Activated T-cell treated with anti-CD3 and anti-CD28 coated beads, Interleukin-2, amount 50 U/mL, for 4 hours (primary cell): ENCODE measurements around the gene CYREN. TPM values are rescaled to one million over a fixed set of nuclear protein-coding genes. Genes with fewer than 3 reads are reported as not detected.
"Not testable (repeated sequence)": the region's sequence is repeated elsewhere in the genome, so short reads cannot be mapped to it uniquely, and the experiment has no call there.

ENCODE experiments used
- ATAC-seq, 2 donors: fragments of 200-7000 bp; cut with Tn5 transposase; one replicate each; pipeline ENCODE4 v1.10.0; 2021
- DNase-seq: peaks from one replicate; pipeline ENCODE4 v3.0.0-alpha.2; 2020
- H3K27me3 Mint-ChIP-seq: one replicate; pipeline ENCODE4 v1.8.0; 2021; ENCODE audit warnings: low read depth, mixed read lengths
- H3K36me3 Mint-ChIP-seq: one replicate; pipeline ENCODE4 v1.8.0; 2022; ENCODE audit warnings: mixed read lengths; ENCODE audit not compliant: insufficient read depth
- H3K4me1 Mint-ChIP-seq: one replicate; pipeline ENCODE4 v1.8.0; 2021; ENCODE audit warnings: low read depth, mixed read lengths
- H3K4me3 Mint-ChIP-seq: one replicate; pipeline ENCODE4 v1.8.0; 2021; ENCODE audit warnings: mild to moderate bottlenecking, moderate library complexity, mixed read lengths
- H3K9me3 Mint-ChIP-seq: one replicate; pipeline ENCODE4 v1.8.0; 2021; ENCODE audit warnings: mixed read lengths
- total RNA-seq, 3 donors: library from RNA; stranded (reverse); gene quantifications; one replicate each; pipeline ENCODE4 v1.2.1, GENCODE V29; 2021

The CYREN gene
- total RNA-seq, 3 donors from 2014 or later = 58.7 to 59.4 (median 59.3) TPM

DNA sequence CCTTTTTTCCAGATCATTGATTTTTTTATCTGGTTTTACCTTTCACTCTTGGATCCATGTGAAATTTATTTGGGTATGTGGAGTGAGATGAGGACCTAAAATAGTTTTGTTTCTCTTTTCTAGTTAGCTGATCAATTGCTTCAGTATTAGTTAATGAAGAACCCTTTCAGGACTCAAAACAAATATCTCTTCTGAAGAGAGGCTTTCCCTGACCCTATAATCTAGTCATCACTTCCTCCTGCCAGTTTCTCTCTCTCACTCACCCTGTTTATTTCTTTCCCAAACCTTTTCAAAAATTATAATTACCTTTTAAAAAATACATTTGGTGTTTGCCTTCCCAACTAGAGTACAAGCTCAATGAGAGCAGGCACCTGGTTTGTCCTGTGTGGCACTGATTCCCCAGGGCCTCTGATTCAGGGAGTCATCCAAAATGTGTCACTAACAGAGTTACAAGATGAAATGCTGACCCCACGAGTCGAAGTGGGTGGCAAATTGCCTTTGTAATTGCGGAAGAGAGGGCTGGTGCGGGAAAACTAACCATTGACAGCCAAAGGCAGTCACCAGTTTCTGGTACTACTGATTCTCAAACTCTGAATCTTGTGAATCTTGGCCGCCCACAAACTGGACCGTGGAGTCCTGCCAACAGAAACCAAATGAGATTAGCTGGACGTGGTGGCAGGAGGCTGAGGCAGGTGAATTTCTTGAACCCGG is 20.3 kb downstream of the CYREN start:
- Mint-ChIP-seq H3K9me3 (peaks cover 22% of the 10 kb centered on the region), H3K36me3 (peaks cover 37% of the 10 kb centered on the region), H3K4me1 (peaks cover 87% of the 10 kb centered on the region), H3K27me3 (no peaks in the 10 kb centered on the region), H3K4me3 (peak overlapping the region; percentile 91)
- ATAC-seq (no peak), DNase-seq (no peak)

DNA sequence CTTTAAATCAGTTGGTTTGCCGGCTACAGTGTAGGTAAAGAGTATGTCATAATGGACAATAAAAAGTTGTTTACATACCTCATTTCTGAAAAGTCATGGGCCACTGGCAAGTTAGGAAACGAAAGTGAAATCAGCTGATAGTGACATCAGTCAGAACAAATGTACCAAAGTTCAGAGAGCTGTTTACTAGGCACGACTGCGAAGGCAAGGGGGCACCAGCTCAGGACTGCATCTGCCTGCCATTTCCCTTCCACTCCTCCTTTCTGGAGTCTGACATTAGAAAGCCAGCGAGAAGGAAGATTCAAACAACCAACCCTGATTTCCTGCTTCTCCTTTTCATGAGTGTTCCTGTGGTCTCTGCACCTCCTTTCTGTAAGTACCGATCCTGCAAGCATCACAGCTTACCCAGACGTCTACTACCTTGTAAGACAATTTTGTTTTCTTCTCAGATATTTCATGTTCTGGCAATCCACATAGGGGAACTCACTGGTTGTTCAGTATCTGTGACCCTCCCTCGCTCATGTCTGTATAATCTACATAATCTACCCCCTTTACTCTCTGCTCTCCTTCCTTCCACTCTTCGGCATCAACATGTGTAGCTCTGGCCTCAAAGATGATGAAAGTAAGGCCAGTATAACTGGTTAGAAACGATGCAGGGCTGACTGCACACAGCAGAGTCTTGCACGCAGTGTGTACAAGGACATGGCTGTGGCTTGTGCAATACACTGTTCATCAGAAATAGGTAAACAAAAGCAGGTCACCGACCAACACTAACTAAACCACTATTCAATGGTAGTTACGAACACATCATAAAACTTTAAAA is 22.4 kb downstream of the CYREN start, which contains the start of gene TMEM140:
TSS of gene TMEM140 (plus strand) at position 174 of the 823 bp plus-strand sequence. CDS start 16,370 bp downstream, outside the sequence.
- H3K27me3 Mint-ChIP-seq = no peaks in the 10 kb centered on the region
- DNase-seq = peak; percentile 49
- ATAC-seq = peak; percentile 85 to 90
- peaks cover 22% of the 10 kb centered on the region for H3K36me3 Mint-ChIP-seq
- peaks cover 76% of the 10 kb centered on the region for H3K4me1 Mint-ChIP-seq
- H3K4me3 Mint-ChIP-seq = peak within 1 kb of the TSS; percentile 91
- H3K9me3 Mint-ChIP-seq = peaks cover 4% of the 10 kb centered on the region

DNA sequence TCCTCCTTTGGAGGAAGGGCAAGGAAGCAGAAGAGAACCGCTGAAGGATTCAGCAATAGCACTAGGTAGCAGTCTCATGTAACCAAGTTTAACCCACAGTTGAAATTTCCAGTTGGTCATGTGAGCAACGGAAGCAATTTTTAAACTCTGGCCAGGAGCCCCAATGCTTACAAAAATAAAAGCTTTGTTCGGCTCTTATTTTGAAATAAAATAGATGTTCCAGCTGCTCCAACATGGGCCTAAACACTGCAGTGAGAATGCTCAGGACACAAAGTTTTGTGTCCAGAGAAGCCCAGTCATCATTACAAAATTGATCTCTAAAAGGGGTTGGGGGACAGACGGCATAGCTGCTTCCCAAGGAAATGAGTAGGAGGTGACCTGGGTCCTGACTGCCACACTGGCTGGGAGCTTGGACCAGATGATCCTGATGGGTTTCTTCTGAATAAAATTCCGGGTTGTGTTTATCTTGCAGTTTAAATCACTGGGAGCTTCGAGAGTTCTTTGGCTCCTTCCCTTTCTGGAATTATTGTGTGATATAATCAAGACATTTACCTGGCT is 23.1 kb downstream of the CYREN start:
- ATAC-seq = peak; percentile 1 to 12
- H3K36me3 Mint-ChIP-seq = peaks cover 17% of the 10 kb centered on the region
- H3K9me3 Mint-ChIP-seq = no peaks in the 10 kb centered on the region
- peak overlapping the region; percentile 91 for H3K4me3 Mint-ChIP-seq
- H3K4me1 Mint-ChIP-seq = peaks cover 70% of the 10 kb centered on the region
- no peak for DNase-seq
- H3K27me3 Mint-ChIP-seq = no peaks in the 10 kb centered on the region

DNA sequence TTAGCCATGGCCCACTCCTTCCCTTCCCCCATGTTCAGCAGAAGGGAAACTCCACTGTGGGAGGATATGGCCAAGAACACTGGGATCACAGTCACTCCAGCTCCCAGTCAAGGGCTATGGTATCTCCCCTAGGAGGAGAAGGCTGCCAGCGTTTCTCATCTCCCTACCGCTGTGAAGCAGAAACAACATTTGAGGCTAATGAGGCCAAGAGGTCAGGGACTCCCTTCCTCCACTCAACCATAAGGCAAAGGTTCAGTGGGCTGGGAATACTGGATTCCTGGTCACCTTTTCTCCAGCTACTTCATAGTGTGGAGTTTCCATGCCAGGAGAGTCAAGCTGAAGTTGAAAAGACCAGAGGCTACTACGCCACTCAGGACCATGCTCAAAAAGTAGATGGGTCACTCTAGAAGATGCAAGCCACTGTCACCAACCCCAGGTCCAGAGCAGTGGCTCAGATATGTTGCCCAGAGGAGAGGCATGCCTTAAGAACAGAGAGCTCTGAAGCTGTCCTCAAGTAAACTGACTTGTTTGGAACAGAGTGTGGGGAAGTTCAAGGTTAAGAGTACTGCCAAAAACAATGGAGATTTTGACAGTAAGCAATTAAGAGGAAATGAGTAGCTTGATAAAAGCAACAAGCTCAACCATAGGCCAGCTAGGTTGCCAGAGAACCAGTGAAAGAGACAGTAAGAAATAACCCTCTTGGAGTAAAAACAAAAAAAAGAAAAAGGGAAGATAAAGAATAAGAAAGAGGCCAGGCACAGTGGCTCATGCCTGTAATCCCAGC is 26.4 kb downstream of the CYREN start:
- ATAC-seq (no peak), DNase-seq (no peak)
- Mint-ChIP-seq H3K4me3 (no peak overlapping the region), H3K36me3 (peaks cover 15% of the 10 kb centered on the region), H3K9me3 (peaks cover 17% of the 10 kb centered on the region), H3K27me3 (no peaks in the 10 kb centered on the region), H3K4me1 (peaks cover 39% of the 10 kb centered on the region)

DNA sequence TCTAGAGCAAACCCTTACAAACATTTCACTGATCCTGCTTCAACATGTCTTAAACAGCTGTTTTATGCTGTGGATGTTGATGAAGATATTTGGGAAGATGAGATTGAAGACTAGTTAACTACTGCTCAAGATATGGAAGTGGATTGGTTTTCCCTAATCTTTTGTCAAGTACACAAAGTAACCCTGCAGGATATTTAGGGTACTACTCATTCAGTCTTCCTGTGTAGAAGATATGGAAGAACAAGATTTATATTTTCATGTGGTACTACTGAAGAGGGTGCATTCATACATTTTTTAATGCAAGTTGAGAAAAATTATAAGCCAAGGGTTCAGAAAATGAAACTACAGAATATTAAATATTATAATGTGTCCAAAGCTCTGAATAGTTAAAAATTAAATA is 40.9 kb downstream of the CYREN start:
- Mint-ChIP-seq H3K4me3 (no peak overlapping the region), H3K27me3 (no peaks in the 10 kb centered on the region)
- no peak for ATAC-seq

DNA sequence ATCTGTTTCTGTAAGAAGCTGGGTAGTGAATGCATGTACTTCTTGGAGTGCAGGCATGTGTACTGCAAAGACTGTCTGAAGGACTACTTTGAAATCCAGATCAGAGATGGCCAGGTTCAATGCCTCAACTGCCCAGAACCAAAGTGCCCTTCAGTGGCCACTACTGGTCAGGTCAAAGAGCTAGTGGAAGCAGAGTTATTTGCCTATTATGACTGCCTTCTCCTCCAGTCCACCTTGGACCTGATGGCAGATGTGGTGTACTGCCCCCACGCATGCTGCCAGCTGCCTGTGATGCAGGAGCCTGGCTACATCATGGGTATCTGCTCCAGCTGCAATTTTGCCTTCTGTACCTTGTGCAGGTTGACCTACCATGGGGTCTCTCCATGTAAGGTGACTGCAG is 41.6 kb downstream of the CYREN start:
- DNase-seq = no peak
- Mint-ChIP-seq H3K4me3 (no peak overlapping the region), H3K27me3 (no peaks in the 10 kb centered on the region), H3K36me3 (peaks cover 13% of the 10 kb centered on the region), H3K4me1 (no peaks in the 10 kb centered on the region), H3K9me3 (peaks cover 23% of the 10 kb centered on the region)
- no peak for ATAC-seq

More for the DNA sequence above, 40.9 kb downstream of the CYREN start:
- H3K36me3 Mint-ChIP-seq = peaks cover 13% of the 10 kb centered on the region
- no peaks in the 10 kb centered on the region for H3K4me1 Mint-ChIP-seq
- H3K9me3 Mint-ChIP-seq = peaks cover 18% of the 10 kb centered on the region
- DNase-seq = no peak

DNA sequence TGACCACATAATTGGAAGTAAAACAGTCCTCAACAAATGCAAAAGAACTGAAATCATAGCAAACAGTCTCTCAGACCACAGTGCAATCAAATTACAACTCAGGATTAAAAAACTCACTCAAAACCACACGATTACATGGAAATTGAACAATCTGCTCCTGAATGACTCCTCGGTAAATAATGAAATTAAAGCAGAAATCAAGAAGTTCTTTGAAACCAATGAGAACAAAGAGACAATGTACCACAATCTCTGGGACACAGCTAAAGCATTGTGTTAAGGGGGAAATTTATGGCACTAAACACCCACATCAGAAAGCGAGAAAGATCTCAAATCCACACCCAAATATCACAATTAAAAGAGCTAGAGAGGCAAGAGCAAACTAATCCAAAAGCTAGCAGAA is 45.9 kb downstream of the CYREN start:
- peaks cover 17% of the 10 kb centered on the region for H3K36me3 Mint-ChIP-seq
- H3K4me1 Mint-ChIP-seq, ATAC-seq, H3K27me3 Mint-ChIP-seq, DNase-seq, H3K4me3 Mint-ChIP-seq: not testable (repeated sequence)
- H3K9me3 Mint-ChIP-seq = peaks cover 28% of the 10 kb centered on the region

DNA sequence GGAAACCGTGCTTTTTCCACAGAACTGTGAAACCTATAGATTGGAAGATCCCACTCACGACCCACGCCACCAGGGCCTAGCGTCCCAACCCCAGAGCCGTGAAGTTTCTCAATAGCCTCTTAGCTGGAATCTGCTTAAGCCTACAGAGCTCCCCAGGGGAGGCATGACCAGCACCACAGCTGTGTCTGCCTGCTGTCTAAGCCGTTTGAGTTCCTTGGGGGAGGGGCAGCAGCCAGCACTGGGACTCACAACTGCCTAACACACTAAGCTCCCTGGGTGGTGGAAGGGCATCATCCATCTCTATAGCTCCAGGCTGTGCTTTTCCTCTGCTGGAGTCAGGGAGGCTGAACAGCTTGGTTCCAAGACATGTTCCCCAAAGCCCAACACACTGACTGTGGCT is 48.6 kb downstream of the CYREN start:
- H3K9me3 Mint-ChIP-seq = peaks cover 34% of the 10 kb centered on the region
- no peak overlapping the region for H3K4me3 Mint-ChIP-seq
- ATAC-seq (no peak), DNase-seq (no peak)
- H3K36me3 Mint-ChIP-seq = peaks cover 31% of the 10 kb centered on the region
- H3K27me3 Mint-ChIP-seq = no peaks in the 10 kb centered on the region
- no peaks in the 10 kb centered on the region for H3K4me1 Mint-ChIP-seq

DNA sequence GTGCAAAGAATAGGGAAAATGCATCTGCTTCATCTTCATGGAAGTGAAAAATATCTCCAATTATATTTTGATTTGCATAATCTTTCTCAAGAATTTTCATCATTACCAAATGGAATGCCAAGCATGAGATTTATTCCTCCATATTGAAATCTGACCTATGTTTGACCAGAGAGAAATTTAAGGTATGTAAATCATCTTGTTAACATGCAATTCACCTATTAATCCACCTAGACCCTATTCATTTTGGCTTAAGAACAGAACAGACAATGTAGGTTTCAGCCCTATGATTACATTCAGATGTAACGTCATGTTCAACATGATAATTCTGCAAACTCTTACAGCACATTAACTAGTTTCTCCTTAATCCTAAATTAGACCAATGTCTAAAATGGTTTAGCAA is 53.4 kb downstream of the CYREN start:
- Mint-ChIP-seq H3K27me3 (no peaks in the 10 kb centered on the region), H3K4me3 (no peak overlapping the region), H3K9me3 (peaks cover 22% of the 10 kb centered on the region), H3K4me1 (no peaks in the 10 kb centered on the region), H3K36me3 (peaks cover 34% of the 10 kb centered on the region)
- ATAC-seq (no peak), DNase-seq (no peak)

Other genes starting within 250 kb of the CYREN start
- gene AGBL3, start 184.2 kb downstream of the CYREN start, total RNA-seq = 1 to 10 TPM; 1.2 to 2.7 (median 2.1) TPM
- 1 to 10 TPM; 4.2 to 6.6 (median 6.4) TPM for gene TMEM140, start 22.6 kb downstream of the CYREN start, total RNA-seq
- gene WDR91, start 40.8 kb upstream of the CYREN start, total RNA-seq = 10 to 100 TPM; 17.9 to 20.1 (median 19.7) TPM
- not detected for gene STRA8, start 63.1 kb upstream of the CYREN start, total RNA-seq